ENCODE data around the gene MRTO4.
A peak's percentile ranks its signal among the peaks of the same experiment; 100 is the strongest.

GRCh38 chr1:19309123-19309813 lies 57.7 kb downstream of the MRTO4 start:
- TF ChIP-seq GLIS2 (tag by site-specific recombination; IDR thresholded peaks at IDR 0.05) (no peak), ZNF600 (tag by site-specific recombination; IDR thresholded peaks at IDR 0.05) (no peak), GLI4 (tag by site-specific recombination; IDR thresholded peaks at IDR 0.05) (no peak), ZNF501 (tag by site-specific recombination; IDR thresholded peaks at IDR 0.05) (no peak), WT1 (tag by site-specific recombination; IDR thresholded peaks at IDR 0.05) (no peak), ZNF121 (tag by site-specific recombination; IDR thresholded peaks at IDR 0.05) (peak; percentile 63; the same call in 1 of the 2 replicates), YY1 (tag by site-specific recombination; IDR thresholded peaks at IDR 0.05) (no peak), ZNF530 (tag by site-specific recombination; IDR thresholded peaks at IDR 0.05; ENCODE audit: low read depth) (no peak)
- TF ChIP-seq, protein P1, sequence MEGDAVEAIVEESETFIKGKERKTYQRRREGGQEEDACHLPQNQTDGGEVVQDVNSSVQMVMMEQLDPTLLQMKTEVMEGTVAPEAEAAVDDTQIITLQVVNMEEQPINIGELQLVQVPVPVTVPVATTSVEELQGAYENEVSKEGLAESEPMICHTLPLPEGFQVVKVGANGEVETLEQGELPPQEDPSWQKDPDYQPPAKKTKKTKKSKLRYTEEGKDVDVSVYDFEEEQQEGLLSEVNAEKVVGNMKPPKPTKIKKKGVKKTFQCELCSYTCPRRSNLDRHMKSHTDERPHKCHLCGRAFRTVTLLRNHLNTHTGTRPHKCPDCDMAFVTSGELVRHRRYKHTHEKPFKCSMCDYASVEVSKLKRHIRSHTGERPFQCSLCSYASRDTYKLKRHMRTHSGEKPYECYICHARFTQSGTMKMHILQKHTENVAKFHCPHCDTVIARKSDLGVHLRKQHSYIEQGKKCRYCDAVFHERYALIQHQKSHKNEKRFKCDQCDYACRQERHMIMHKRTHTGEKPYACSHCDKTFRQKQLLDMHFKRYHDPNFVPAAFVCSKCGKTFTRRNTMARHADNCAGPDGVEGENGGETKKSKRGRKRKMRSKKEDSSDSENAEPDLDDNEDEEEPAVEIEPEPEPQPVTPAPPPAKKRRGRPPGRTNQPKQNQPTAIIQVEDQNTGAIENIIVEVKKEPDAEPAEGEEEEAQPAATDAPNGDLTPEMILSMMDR (tag by site-specific recombination; IDR thresholded peaks at IDR 0.05) = no peak
- TF ChIP-seq, protein P2, sequence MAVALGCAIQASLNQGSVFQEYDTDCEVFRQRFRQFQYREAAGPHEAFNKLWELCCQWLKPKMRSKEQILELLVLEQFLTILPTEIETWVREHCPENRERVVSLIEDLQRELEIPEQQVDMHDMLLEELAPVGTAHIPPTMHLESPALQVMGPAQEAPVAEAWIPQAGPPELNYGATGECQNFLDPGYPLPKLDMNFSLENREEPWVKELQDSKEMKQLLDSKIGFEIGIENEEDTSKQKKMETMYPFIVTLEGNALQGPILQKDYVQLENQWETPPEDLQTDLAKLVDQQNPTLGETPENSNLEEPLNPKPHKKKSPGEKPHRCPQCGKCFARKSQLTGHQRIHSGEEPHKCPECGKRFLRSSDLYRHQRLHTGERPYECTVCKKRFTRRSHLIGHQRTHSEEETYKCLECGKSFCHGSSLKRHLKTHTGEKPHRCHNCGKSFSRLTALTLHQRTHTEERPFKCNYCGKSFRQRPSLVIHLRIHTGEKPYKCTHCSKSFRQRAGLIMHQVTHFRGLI (tag by site-specific recombination; IDR thresholded peaks at IDR 0.05) = no peak

All from HEK293 (cell line).